HG03064 (cell line): ENCODE results near the gene SLC11A2.
A peak's percentile ranks its signal among the peaks of the same experiment; 100 is the strongest.

Experiments
- ATAC-seq: cut with Tn5 transposase; IDR thresholded peaks from one replicate; pipeline ENCODE4 v1.9.1; 2021; ENCODE audit warnings: low read depth; ENCODE audit not compliant: unreplicated experiment

The SLC11A2 gene

DNA sequence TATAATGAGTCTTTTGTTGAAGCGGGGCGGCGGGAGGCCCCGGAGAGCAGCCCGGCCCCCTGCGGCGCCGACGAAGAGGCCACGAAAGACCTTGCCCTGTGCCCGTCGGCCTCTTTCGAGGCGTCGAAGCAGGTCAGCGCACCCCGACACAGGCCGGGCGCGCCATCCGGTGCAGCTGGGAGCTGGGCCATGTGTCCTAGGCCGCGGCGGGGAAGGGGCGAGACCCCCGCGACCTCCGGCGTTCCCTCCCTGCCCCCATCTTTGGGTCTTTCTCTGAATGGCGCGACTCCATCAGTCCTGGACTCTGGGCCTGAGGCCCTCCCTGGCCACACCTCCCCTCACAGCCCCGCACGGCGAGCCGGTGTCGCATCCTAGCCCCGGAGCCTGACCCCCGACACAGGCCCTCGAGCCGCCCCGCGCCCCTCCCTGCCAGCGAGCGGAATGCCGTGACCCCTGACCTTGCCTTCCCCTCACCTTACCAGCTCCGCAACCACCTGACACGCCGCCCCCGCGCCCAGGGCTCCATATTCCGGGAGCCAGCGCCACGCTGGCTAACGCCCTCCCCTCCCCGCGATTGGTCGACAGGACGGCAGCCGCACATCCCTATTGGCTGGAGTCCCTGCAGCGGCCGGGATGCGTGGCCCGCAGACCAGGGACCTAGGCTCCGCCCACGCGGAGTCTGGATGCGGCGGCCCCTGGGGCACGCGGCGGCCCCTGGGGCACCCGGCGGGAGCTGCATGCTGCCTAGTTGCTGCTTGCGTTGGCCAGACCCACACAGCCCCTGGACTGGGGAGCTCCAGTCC, at the start of gene SLC11A2:
Gene SLC11A2 (minus strand): TSS at position 549 of the 803 bp plus-strand sequence. CDS start 15,656 bp downstream, outside the sequence.
- peak; percentile 77 for ATAC-seq

DNA sequence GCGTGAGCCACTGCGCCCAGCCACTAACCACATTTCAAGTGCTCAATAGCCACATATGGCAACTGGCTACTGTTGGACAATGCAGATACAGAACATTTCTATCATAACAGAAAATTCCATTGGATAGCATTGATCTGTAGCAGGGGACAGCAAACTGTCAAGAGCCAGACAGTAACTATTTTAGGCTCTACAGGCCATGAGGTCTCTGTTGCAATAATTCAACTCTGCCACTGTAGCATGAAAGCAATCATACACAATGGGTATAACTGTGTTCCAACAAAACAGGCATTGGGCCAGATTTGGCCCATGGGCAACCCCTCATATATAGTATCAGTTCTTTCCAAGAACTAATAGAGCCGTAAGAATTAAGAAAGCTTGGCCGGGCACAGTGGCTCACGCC, 49.2 kb upstream of the SLC11A2 start:
- no peak for ATAC-seq

DNA sequence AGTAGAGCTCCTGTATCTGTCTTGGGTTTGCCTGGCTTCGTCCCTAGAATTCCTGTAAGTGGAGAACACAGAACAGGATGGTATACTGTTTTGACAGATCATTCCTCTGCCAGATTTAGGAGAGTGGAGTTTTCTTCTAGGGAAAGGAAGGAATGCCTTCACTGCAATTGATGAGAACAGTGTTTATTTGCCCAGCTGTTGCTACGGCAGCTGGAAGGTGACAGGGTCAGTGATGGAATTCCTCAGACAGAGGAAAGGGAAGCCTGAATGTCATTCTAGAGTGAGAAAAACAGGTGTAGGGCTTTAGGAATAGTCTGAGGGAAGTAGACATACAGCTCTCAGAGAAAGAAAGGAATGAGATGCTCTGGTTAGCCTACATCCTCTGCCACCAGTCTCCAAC, 45.5 kb upstream of the SLC11A2 start:
- ATAC-seq = no peak

- no peak for ATAC-seq
Observed at GRCh38 chr12:51070004-51070403, 43.8 kb upstream of the SLC11A2 start.

DNA sequence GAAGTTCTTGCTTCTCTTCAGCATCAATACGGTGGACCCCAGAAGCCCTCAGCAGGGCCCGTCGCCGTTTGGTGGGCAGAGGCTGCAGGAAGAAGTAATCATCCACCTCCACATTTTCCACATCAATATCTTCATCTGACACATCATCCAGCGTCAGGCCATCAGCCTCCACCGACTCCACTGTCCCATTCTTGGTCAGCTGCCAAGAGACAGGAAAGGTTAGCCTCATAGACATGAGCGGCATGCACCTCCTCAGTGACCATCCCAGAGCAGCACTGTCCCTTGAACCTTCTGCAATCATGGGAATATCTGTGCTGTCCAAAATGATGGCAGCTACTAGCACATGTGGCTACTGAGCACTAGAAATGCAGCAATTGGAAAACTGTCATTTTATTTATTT, 41.6 kb upstream of the SLC11A2 start:
- ATAC-seq = no peak

DNA sequence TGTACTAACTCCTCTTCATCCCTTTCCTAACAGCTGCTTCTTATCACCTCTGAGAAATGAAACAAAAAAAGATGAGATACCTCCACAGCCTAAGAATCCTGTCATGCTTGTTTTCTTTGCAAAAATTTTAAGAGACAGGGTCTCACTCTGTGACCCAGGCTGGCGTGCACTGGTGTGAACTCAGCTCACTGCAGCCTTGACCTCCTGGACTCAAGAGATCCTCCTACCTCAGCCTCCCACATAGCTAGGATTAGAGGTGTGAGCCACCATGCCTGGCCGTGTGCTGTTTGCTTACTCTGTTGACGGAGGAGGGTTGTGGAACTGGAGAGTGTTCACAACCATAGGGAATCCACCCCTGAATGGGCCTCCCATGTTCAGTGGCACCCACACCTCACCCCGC, 41.0 kb upstream of the SLC11A2 start:
- ATAC-seq = no peak

GRCh38 chr12:51065530-51065929, 39.3 kb upstream of the SLC11A2 start:
- ATAC-seq = no peak

GRCh38 chr12:51062631-51063397, 36.6 kb upstream of the SLC11A2 start:
- ATAC-seq = no peak

DNA sequence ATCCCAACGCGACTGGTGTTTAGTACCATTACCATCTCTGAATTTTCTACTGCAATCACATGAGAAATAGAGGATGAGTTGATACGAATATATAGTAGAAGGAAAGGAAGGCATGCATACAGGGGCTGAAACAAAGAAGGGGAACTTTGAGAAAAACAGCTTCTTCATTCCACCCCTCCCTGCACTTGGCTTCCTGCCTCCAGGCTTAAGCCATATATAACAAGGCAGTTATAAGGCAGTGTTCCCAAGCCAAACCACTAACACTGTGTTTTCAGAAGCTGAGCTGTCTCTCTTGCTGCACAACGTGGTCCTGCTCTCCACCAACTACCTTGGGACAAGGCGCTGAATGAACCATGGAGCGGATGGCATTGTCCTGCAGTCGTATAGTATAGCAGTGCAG, 32.9 kb upstream of the SLC11A2 start:
- ATAC-seq = no peak

- no peak for ATAC-seq
Observed at GRCh38 chr12:51056242-51056641, 30.1 kb upstream of the SLC11A2 start.

- no peak for ATAC-seq
Observed at GRCh38 chr12:51055060-51055459, 28.9 kb upstream of the SLC11A2 start.

DNA sequence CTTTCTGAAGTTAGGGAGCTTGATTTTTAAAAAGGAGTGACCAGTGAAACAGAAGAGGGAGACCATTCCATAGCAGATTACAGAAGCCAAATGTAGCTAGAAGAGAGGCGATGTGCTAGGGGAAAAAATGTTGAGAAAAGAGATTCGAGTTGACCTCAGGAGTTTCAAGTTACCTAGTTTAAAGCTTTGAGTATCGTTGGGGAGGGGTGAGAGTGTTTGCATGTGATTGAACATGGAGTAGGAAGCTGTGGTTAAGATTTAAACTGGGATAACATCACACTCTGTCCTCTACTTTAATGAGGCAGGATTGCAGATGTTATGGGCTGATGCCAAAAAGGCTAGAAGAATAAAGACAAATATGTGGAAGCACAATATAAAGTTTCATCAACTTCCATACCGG, 25.6 kb upstream of the SLC11A2 start:
- ATAC-seq = no peak

DNA sequence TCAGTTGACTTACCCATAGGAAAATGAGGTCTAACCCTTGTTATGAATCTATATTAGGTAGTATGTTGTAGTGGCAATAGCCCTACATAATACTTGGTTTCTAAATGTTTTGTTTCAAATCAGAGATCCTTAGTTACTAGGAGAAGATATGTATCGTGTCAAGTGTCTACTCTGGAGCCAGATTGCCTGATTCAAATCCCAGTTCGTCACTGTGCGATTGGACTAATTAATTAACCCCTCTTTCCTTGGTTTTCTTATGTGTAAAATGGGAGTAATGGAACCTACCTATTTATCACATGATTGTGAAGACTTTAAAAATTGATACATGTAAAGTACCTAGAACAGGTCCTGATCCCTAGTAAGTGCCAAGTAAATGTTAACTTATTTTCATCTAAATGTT, 23.3 kb upstream of the SLC11A2 start:
- ATAC-seq = no peak

GRCh38 chr12:51048661-51049251, 22.6 kb upstream of the SLC11A2 start:
- no peak for ATAC-seq

DNA sequence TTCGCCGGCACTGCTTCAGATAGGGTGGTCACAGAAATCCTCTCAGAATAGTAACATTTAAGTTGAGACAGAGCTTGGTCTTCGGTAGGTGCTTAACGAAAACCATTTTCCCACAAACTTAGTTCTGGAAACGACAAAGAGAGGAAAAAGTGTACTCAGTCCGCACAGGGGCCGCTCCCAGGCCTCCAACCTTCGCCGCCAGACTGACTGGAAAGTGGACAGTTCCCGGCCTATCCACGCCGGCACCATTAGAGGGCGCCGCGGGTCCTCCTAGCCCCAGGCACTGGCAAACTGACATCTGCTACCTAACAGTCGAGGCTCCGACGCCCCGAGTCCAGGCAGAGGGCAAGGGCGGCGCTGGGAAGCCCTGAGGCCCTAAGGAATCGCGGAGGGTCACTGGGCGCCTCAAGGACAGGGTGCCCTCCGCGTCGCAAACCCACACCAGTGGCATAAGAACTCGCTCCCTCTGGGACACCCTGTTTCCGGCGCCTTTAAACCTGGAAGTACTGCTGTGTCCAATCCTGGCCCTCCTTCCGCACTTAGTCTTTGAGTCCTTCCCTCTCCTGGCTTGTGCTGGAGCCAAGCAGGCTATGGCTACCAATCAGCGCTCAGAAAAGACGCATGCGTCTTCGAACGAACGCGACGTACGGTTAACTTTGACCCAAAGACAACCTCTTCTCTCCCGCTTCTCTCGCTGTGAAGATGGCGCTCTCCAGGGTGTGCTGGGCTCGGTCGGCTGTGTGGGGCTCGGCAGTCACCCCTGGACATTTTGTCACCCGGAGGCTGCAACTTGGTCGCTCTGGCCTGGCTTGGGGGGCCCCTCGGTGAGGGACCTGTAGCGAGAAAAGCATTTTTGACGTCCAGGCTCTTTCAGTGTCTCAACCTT, 21.7 kb upstream of the SLC11A2 start, which contains the start of gene LETMD1:
Gene LETMD1 (plus strand): TSS at position 673 of the 886 bp plus-strand sequence. CDS start 30 bp downstream, at position 703.
- ATAC-seq = peak; percentile 93

GRCh38 chr12:51036279-51036678, 10.1 kb upstream of the SLC11A2 start:
- no peak for ATAC-seq

DNA sequence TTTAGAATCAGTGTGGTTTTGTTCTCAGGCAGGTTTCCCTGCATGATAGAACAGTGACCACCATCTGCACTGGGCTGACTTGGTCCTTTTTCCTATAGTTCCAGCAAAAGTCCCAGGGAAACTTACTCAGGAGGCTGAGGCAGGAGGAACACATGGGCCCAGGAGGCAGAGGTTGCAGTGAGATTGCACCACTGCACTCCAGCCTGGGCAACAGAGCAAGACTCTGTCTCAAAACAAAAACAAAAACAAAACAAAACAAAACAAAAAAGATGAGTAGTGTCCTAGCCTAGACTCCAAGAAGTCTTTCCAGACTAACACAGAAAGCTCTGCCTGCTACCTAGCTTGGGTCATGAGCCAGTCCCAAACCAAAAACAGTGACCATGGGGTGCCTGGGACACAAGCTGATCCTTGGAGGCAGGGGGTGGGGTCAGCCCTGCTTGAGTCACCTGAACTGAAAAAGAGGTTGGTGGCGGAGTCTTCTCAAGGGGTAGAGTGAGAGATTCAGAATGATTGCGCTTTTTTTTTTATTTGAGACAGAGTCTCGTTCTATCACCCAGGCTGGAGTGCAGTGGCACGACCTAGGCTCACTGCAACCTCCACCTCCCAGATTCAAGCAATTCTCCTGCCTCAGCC, 7.4 kb upstream of the SLC11A2 start:
- no peak for ATAC-seq

DNA sequence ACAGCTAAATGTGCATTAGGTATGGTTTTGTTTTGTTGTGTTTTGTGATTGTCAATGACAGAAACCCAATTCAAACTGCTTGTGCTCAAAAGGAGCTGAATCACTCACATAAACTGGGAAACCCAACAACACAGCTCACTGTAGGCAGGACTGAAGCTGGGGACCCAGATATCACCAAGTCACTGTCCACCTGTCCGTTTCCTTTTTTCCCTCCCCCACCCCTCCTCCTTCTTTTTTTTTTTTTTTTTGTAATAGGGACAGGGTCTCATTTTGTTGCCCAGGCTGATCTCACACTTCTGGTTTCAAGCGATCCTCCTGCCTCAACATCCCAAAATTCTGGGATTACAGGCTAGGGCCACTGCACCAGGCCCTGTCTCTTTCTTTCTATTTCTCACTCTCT, 6.9 kb upstream of the SLC11A2 start:
- no peak for ATAC-seq

DNA sequence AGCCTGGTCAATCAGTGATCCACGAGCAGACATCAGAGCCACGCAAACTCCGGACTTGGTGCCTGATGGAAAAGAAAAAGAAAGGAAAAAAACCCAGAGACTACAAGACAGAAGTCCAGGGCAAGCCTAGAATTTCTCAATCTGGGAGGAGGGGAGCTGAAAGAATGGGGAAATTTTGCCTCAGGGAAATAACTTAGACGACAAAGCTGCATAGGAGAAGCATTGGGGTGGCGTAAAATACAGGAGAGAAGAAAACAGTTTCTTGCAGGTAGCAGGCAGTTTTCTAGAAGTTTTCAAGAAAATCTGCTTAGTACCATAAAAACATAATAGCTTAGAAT, 2.6 kb upstream of the SLC11A2 start:
- ATAC-seq = no peak
